Karpas-422 (cell line): ENCODE measurements around the gene HDAC9. TPM values are rescaled to one million over a fixed set of nuclear protein-coding genes. Genes with fewer than 3 reads are reported as not detected.

Experiments
- DNase-seq: peaks from one replicate; pipeline ENCODE4 v3.0.0-alpha.2; 2015
- H2AFZ ChIP-seq: fragments of 200-600 bp; sonication (generic); 2 replicates; pipeline ENCODE4 v1.6.1; 2014; ENCODE audit warnings: antibody characterized with exemption, low read length, mixed read lengths
- H3K27ac ChIP-seq: fragments of 200-600 bp; sonication (generic); 2 replicates; pipeline ENCODE4 v1.5.1; 2014; ENCODE audit warnings: mild to moderate bottlenecking, low read length, moderate library complexity
- H3K27me3 ChIP-seq: fragments of 200-600 bp; sonication (generic); 2 replicates; pipeline ENCODE4 v1.6.1; 2014; ENCODE audit warnings: low read length, mixed read lengths
- H3K36me3 ChIP-seq: fragments of 200-600 bp; sonication (generic); 2 replicates; pipeline ENCODE4 v1.6.1; 2014; ENCODE audit warnings: low read length, mixed read lengths; ENCODE audit not compliant: insufficient read depth
- H3K4me1 ChIP-seq: fragments of 200-600 bp; sonication (generic); 2 replicates; pipeline ENCODE4 v1.6.1; 2014; ENCODE audit warnings: mild to moderate bottlenecking, low read length, mixed read lengths
- H3K4me2 ChIP-seq: fragments of 200-600 bp; sonication (generic); 2 replicates; pipeline ENCODE4 v1.6.1; 2014; ENCODE audit warnings: low read length, low read depth, mild to moderate bottlenecking; ENCODE audit not compliant: poor library complexity, severe bottlenecking
- H3K4me3 ChIP-seq: fragments of 200-600 bp; sonication (generic); 2 replicates; pipeline ENCODE4 v1.5.1; 2014; ENCODE audit warnings: mild to moderate bottlenecking, antibody characterized with exemption, low read length, mixed read lengths
- H3K79me2 ChIP-seq: fragments of 200-600 bp; sonication (generic); 2 replicates; pipeline ENCODE4 v1.6.1; 2014; ENCODE audit warnings: mild to moderate bottlenecking, low read length, mixed read lengths
- H3K9ac ChIP-seq: fragments of 200-600 bp; sonication (generic); 2 replicates; pipeline ENCODE4 v1.6.0; 2014; ENCODE audit warnings: low read length
- H3K9me2 ChIP-seq: fragments of 200-600 bp; sonication (generic), shearing (Covaris generic); replicated peaks from 2 replicates; pipeline ENCODE4 v1.6.0; 2014; ENCODE audit warnings: mild to moderate bottlenecking, low read length, moderate library complexity; ENCODE audit not compliant: insufficient read depth
- H3K9me3 ChIP-seq: fragments of 300-700, 200-600 bp; sonication (generic); 2 replicates; pipeline ENCODE4 v1.6.1; 2014; ENCODE audit warnings: low read length, mixed read lengths
- H4K20me1 ChIP-seq: fragments of 200-600 bp; sonication (generic); 2 replicates; pipeline ENCODE4 v1.6.1; 2014; ENCODE audit warnings: mild to moderate bottlenecking, antibody characterized with exemption, low read length, low read depth; ENCODE audit not compliant: insufficient read depth
- total RNA-seq: library from RNA; depleted of rRNA; stranded (reverse); fragments of >200 nt; shearing (Covaris generic); gene quantifications from 2 replicates; pipeline ENCODE4 v1.2.3, GENCODE V29; 2014; ENCODE audit warnings: low replicate concordance

HDAC9 gene
- total RNA-seq, 1 experiment from 2014 or later, result 5.2 TPM

GRCh38 chr7:18858232-18858631, 362.7 kb downstream of the HDAC9 start:
- DNase-seq, result no peak
- no peaks in the 10 kb centered on the region for H3K79me2 ChIP-seq

DNA sequence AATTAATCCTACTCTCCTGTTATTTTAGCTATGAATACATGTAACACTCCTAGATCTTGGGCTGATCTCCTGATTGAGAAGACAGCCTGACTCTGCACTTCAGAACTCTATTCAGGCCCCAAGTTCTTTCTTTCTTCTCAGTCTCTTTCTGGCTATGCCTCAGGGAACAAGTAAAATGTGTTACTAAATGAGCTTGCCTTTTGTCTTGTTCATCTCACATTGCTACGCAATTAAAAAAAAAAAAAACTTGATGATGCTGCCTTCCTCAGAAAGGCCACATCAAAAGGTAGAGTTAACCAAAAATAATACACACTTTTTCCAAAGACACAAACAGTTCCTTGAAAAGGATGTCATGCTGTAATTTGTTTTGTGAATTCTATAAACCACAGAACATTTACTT, 363.8 kb downstream of the HDAC9 start:
- Histone ChIP-seq H3K79me2 (no peaks in the 10 kb centered on the region), H3K9ac (no peak overlapping the region), H3K4me3 (no peak overlapping the region), H3K36me3 (no peaks in the 10 kb centered on the region), H3K27ac (no peak overlapping the region), H4K20me1 (no peaks in the 10 kb centered on the region), H3K4me2 (no peak overlapping the region), H3K4me1 (no peaks in the 10 kb centered on the region), H3K27me3 (no peaks in the 10 kb centered on the region), H2AFZ (no peak overlapping the region), H3K9me3 (no peaks in the 10 kb centered on the region), H3K9me2 (no peaks in the 10 kb centered on the region)
- DNase-seq, result no peak

More at GRCh38 chr7:18858232-18858631, 362.7 kb downstream of the HDAC9 start:
- no peak overlapping the region for H3K27ac ChIP-seq
- H3K9ac ChIP-seq, result no peak overlapping the region
- H3K9me3 ChIP-seq, result no peaks in the 10 kb centered on the region
- H4K20me1 ChIP-seq, result no peaks in the 10 kb centered on the region
- no peak overlapping the region for H2AFZ ChIP-seq
- no peaks in the 10 kb centered on the region for H3K36me3 ChIP-seq
- H3K4me1 ChIP-seq, result no peaks in the 10 kb centered on the region
- no peak overlapping the region for H3K4me2 ChIP-seq
- H3K4me3 ChIP-seq, result no peak overlapping the region
- no peaks in the 10 kb centered on the region for H3K27me3 ChIP-seq
- H3K9me2 ChIP-seq, result no peaks in the 10 kb centered on the region

GRCh38 chr7:18860221-18860620, 364.7 kb downstream of the HDAC9 start:
- DNase-seq, result no peak
- H3K36me3 ChIP-seq, result no peaks in the 10 kb centered on the region
- H3K9ac ChIP-seq, result no peak overlapping the region
- H2AFZ ChIP-seq, result no peak overlapping the region
- no peak overlapping the region for H3K4me3 ChIP-seq
- H3K9me2 ChIP-seq, result no peaks in the 10 kb centered on the region
- H3K9me3 ChIP-seq, result no peaks in the 10 kb centered on the region
- H3K4me1 ChIP-seq, result no peaks in the 10 kb centered on the region
- H3K4me2 ChIP-seq, result no peak overlapping the region
- H3K27me3 ChIP-seq, result no peaks in the 10 kb centered on the region
- H4K20me1 ChIP-seq, result no peaks in the 10 kb centered on the region
- no peaks in the 10 kb centered on the region for H3K79me2 ChIP-seq
- no peak overlapping the region for H3K27ac ChIP-seq

DNA sequence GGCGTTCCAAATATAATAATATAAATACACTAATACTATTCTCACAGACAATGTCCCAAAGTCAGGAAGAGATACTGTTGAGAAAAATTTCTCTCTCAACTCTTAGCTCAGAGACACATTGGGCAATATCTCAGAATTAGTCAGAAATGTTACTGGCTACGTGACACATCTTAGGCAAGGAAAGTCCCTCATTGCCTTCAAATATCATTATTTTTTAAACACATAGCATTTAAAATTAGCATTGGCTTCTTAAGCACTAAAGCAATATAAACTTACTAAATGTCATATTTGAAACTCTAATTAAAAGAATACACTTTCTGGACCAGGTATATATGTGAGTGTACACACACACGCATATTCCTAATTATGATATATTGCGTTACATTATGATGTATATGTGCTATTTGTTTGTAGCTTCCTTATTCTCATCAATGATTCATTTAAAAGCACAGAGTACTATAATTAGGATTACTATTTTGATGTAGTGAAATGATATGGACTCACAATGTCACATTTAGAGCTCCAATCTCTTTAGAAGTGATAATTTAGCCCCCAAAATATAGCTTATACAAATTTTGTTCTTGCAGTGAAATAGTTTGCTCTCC, 366.1 kb downstream of the HDAC9 start:
- Histone ChIP-seq H3K9me3 (no peaks in the 10 kb centered on the region), H3K4me2 (no peak overlapping the region), H3K4me1 (no peaks in the 10 kb centered on the region), H3K27me3 (no peaks in the 10 kb centered on the region), H3K79me2 (no peaks in the 10 kb centered on the region), H3K9me2 (0 out of 2 replicates have a peak, but pooled peaks cover 2% of the 10 kb centered on the region), H3K27ac (no peak overlapping the region), H2AFZ (no peak overlapping the region), H3K36me3 (no peaks in the 10 kb centered on the region), H3K4me3 (no peak overlapping the region), H4K20me1 (no peaks in the 10 kb centered on the region), H3K9ac (no peak overlapping the region)
- no peak for DNase-seq

DNA sequence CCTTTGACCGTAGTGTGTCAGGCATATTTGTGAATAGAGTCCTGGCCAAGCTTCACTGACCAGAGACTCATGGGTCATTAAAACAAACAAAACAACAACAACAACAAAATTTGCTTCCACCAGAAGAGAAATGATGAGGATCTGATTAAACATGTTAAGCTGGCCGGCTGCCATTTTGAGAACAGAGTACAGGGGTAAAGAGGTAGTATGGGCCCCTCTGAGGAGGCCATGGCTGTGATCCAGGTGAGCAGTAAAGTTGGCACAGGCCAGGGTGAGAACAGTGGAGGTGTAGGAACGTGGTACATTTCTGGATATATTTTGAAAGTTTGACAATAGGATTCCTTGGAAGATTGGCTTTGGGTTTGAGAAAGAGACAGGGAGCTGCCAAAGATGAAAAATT, 369.4 kb downstream of the HDAC9 start:
- Histone ChIP-seq H3K27ac (no peak overlapping the region), H3K9me2 (0 out of 2 replicates have a peak, but pooled peaks cover 2% of the 10 kb centered on the region), H3K4me1 (no peaks in the 10 kb centered on the region), H3K9me3 (no peaks in the 10 kb centered on the region), H3K36me3 (no peaks in the 10 kb centered on the region), H3K9ac (no peak overlapping the region), H3K27me3 (no peaks in the 10 kb centered on the region), H4K20me1 (no peaks in the 10 kb centered on the region), H3K79me2 (no peaks in the 10 kb centered on the region), H3K4me2 (no peak overlapping the region), H2AFZ (no peak overlapping the region), H3K4me3 (no peak overlapping the region)
- DNase-seq, result no peak

DNA sequence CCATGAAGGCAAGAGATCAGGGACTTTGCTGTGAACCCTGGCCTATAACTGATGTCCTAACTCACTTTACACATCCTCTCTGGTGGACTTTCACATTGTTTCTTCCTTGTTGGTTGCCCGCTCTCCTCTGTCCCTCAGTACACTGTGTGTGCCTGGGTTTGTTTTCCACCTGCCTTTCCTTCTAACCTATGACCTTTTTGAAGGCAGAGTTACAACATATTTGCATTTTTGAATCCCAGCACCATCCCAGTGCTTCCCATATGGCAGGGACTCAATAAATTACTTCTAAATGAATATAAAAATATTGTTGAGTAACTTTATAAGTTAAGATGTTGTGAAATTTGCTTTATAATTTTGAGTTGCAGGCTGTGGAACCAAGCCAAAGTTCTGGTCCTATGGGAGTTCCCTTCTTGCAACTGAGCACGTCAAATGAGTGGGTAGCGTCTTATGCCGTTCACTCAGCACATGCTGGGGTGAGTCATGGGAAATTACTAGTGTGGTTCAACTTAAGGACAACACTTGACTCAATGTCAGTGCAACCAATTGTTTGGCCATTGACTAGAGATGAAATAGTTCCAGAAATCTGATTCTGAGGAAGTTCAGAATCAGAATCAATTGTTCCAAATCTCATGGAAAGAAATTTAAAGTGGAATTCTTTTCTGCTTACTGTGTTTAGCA, 370.9 kb downstream of the HDAC9 start:
- DNase-seq, result no peak

GRCh38 chr7:18872344-18872743, 376.8 kb downstream of the HDAC9 start:
- Histone ChIP-seq H3K27me3 (no peaks in the 10 kb centered on the region), H3K4me2 (no peak overlapping the region), H3K79me2 (no peaks in the 10 kb centered on the region), H3K36me3 (no peaks in the 10 kb centered on the region), H3K4me3 (no peak overlapping the region), H3K4me1 (no peaks in the 10 kb centered on the region), H3K9me2 (no peaks in the 10 kb centered on the region), H3K27ac (no peak overlapping the region), H4K20me1 (no peaks in the 10 kb centered on the region), H3K9me3 (no peaks in the 10 kb centered on the region), H2AFZ (no peak overlapping the region), H3K9ac (no peak overlapping the region)
- DNase-seq, result no peak

More for the DNA sequence above, 370.9 kb downstream of the HDAC9 start:
- Histone ChIP-seq H3K9me3 (no peaks in the 10 kb centered on the region), H3K9me2 (0 out of 2 replicates have a peak, but pooled peaks cover 2% of the 10 kb centered on the region), H4K20me1 (no peaks in the 10 kb centered on the region), H3K4me1 (no peaks in the 10 kb centered on the region), H3K79me2 (no peaks in the 10 kb centered on the region), H3K4me3 (no peak overlapping the region), H3K27me3 (no peaks in the 10 kb centered on the region), H3K4me2 (no peak overlapping the region), H3K27ac (no peak overlapping the region), H3K36me3 (no peaks in the 10 kb centered on the region), H2AFZ (no peak overlapping the region), H3K9ac (no peak overlapping the region)

DNA sequence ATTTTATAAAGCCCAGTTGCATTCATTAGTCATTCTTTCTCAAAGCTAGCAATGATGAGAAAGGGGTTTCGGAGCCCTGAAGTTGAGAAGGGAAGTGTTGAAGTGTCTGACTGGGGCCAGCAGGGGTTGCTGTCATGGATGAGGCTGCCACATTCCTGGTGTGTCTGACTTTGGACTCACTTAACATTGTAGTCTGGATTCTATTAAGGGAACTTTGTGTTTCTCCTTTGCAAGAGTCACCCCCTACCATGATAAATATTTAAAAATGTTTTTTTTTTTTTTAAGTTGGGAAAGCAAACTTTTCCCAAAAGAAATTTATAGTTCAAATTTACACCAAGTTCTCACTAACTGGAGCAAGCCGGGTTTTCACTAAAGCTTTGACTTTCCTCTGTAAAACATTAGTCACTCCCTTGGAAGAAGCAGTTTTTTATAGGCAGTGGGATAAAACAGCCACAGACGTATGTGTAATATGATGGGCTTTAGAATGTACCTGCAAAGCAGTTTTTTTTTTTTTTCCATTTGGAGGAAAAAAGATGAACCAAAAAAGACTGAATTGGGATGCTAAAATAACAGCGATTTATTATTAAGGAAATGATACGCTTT, 378.3 kb downstream of the HDAC9 start:
- no peak overlapping the region for H2AFZ ChIP-seq
- no peaks in the 10 kb centered on the region for H3K79me2 ChIP-seq
- no peaks in the 10 kb centered on the region for H3K9me3 ChIP-seq
- H3K27ac ChIP-seq, result no peak overlapping the region
- no peaks in the 10 kb centered on the region for H4K20me1 ChIP-seq
- no peaks in the 10 kb centered on the region for H3K9me2 ChIP-seq
- no peak overlapping the region for H3K9ac ChIP-seq
- DNase-seq, result no peak
- no peaks in the 10 kb centered on the region for H3K27me3 ChIP-seq
- no peak overlapping the region for H3K4me3 ChIP-seq
- H3K36me3 ChIP-seq, result no peaks in the 10 kb centered on the region
- H3K4me1 ChIP-seq, result no peaks in the 10 kb centered on the region
- no peak overlapping the region for H3K4me2 ChIP-seq
